Muscle layer of colon (tissue), 2 donors: ENCODE data around the gene ACADS.

Experiments
- H3K27ac ChIP-seq: one replicate; pipeline ENCODE4 v1.7.0; 2013; ENCODE audit warnings: low read depth, mild to moderate bottlenecking, low read length, moderate library complexity
- H3K27me3 ChIP-seq, 2 donors: one replicate each; pipeline ENCODE4 v1.7.0; 2013; ENCODE audit warnings: low read length in 2 of 2, mild to moderate bottlenecking in 2 of 2; ENCODE audit not compliant: insufficient read depth in 2 of 2, control insufficient read depth in 1 of 2
- H3K36me3 ChIP-seq: one replicate; pipeline ENCODE4 v1.7.0; 2013; ENCODE audit warnings: mild to moderate bottlenecking, low read length; ENCODE audit not compliant: insufficient read depth
- H3K4me1 ChIP-seq: one replicate; pipeline ENCODE4 v1.7.0; 2013; ENCODE audit warnings: mild to moderate bottlenecking, low read length; ENCODE audit not compliant: insufficient read depth
- H3K4me3 ChIP-seq, 2 donors: one replicate each; pipeline ENCODE4 v1.7.0; 2013; ENCODE audit warnings: low read length in 2 of 2, low read depth in 1 of 2, mild to moderate bottlenecking in 1 of 2, moderate library complexity in 1 of 2
- H3K9ac ChIP-seq: one replicate; pipeline ENCODE4 v1.7.0; 2013; ENCODE audit warnings: low read length
- H3K9me3 ChIP-seq: one replicate; pipeline ENCODE4 v1.7.0; 2013; ENCODE audit warnings: mild to moderate bottlenecking, low read length
- donor health status: abdominal sarcoma.
- donor health status: Adenocarcinoma of cecum.

Gene ACADS

GRCh38 chr12:120787889-120788288, 62.3 kb downstream of the ACADS start:
- peaks cover 13% of the 10 kb centered on the region for H3K36me3 ChIP-seq
- H3K4me1 ChIP-seq: no peaks in the 10 kb centered on the region
- H3K4me3 ChIP-seq: no peak overlapping the region
- no peak overlapping the region for H3K9ac ChIP-seq
- H3K9me3 ChIP-seq: no peaks in the 10 kb centered on the region
- H3K27ac ChIP-seq: no peak overlapping the region
- no peaks in the 10 kb centered on the region for H3K27me3 ChIP-seq
